ENCODE measurements around the gene AKIRIN1.

DNA sequence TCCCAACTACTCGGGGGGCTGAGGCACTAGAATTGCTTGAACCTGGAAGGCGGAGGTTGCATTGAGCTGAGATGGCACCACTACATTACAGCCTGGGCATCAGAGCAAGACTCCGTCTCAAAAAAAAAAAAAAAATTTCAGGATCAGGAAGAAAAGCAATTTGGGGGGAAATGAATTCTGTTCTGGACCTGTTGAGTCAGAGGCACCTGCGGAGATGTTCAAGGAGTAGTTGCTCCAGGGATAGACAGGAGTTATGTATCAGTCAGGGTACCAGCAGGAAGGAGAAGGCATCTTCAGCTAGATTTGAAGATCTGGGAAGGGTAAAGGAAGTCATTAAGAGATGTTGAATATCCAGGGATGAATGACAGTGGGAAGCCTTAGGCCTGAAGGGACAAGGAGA lies 46.5 kb upstream of the AKIRIN1 start:
- TF ChIP-seq GATA3 (IDR thresholded peaks at IDR 0.05; ENCODE audit: low read depth, low read length) (no peak), GATA2 (IDR thresholded peaks at IDR 0.05; ENCODE audit: low read depth, low read length) (no peak)

Measured in SH-SY5Y (cell line).